H9 (cell line): ENCODE data around the gene GNAI1. TPM values are rescaled to one million over a fixed set of nuclear protein-coding genes. Genes with fewer than 3 reads are reported as not detected.

Experiments used
- DNase-seq: peaks from one replicate; pipeline ENCODE4 v3.0.0-alpha.2; 2017
- H2AFZ ChIP-seq: one replicate; pipeline ENCODE4 v1.6.1; 2013; ENCODE audit warnings: mild to moderate bottlenecking, low read length, control low read depth, moderate library complexity
- H2AK5ac ChIP-seq: 2 replicates; pipeline ENCODE4 v1.6.1; 2013; ENCODE audit warnings: low read length, control low read depth, mixed read lengths; ENCODE audit not compliant: insufficient read length
- H2BK120ac ChIP-seq: one replicate; pipeline ENCODE4 v1.6.1; 2013; ENCODE audit warnings: low read depth, mild to moderate bottlenecking, low read length, control low read depth, inconsistent platforms; ENCODE audit not compliant: poor library complexity, severe bottlenecking
- H2BK12ac ChIP-seq: 2 replicates; pipeline ENCODE4 v1.6.1; 2013; ENCODE audit warnings: low read length, control low read depth, mixed read lengths, low read depth; ENCODE audit not compliant: insufficient read length
- H2BK15ac ChIP-seq: 2 replicates; pipeline ENCODE4 v1.6.1; 2013; ENCODE audit warnings: low read depth, low read length, control low read depth
- H2BK20ac ChIP-seq: one replicate; pipeline ENCODE4 v1.6.1; 2013; ENCODE audit warnings: low read depth, mild to moderate bottlenecking, low read length, control low read depth, inconsistent platforms; ENCODE audit not compliant: poor library complexity, severe bottlenecking
- H2BK5ac ChIP-seq: 2 replicates; pipeline ENCODE4 v1.6.1; 2013; ENCODE audit warnings: low read length, control low read depth, mixed read lengths; ENCODE audit not compliant: insufficient read length
- H3K14ac ChIP-seq: 2 replicates; pipeline ENCODE4 v1.6.1; 2013; ENCODE audit warnings: low read length, control low read depth; ENCODE audit not compliant: insufficient read depth
- H3K18ac ChIP-seq: 2 replicates; pipeline ENCODE4 v1.6.1; 2013; ENCODE audit warnings: low read depth, mild to moderate bottlenecking, mixed read lengths, low read length, control low read depth; ENCODE audit not compliant: insufficient read length
- H3K23ac ChIP-seq: 2 replicates; pipeline ENCODE4 v1.6.1; 2013; ENCODE audit warnings: low read length, control low read depth, mixed read lengths, low read depth; ENCODE audit not compliant: insufficient read length
- H3K23me2 ChIP-seq: 2 replicates; pipeline ENCODE4 v1.6.1; 2013; ENCODE audit warnings: low read depth, mild to moderate bottlenecking, mixed read lengths, low read length, control low read depth; ENCODE audit not compliant: insufficient read length, poor library complexity, severe bottlenecking
- H3K27ac ChIP-seq: 2 replicates; pipeline ENCODE4 v1.5.1; 2013; ENCODE audit warnings: low read length, control low read depth, mixed read lengths, low read depth; ENCODE audit not compliant: insufficient read length
- H3K27me3 ChIP-seq: 2 replicates; pipeline ENCODE4 v1.6.1; 2013; ENCODE audit warnings: low read length, control low read depth, inconsistent platforms; ENCODE audit not compliant: insufficient read depth
- H3K4ac ChIP-seq: 2 replicates; pipeline ENCODE4 v1.6.1; 2013; ENCODE audit warnings: low read depth, mild to moderate bottlenecking, control low read depth, inconsistent platforms, low read length, moderate library complexity
- H3K4me1 ChIP-seq: 2 replicates; pipeline ENCODE4 v1.6.1; 2013; ENCODE audit warnings: low read length, control low read depth, inconsistent platforms; ENCODE audit not compliant: insufficient read depth
- H3K4me2 ChIP-seq: 2 replicates; pipeline ENCODE4 v1.6.1; 2013; ENCODE audit warnings: low read length, control low read depth, mixed read lengths; ENCODE audit not compliant: insufficient read length, insufficient read depth
- H3K56ac ChIP-seq: 2 replicates; pipeline ENCODE4 v1.6.1; 2013; ENCODE audit warnings: low read depth, mild to moderate bottlenecking, mixed read lengths, low read length, control low read depth; ENCODE audit not compliant: insufficient read length
- H3K79me1 ChIP-seq: 2 replicates; pipeline ENCODE4 v1.6.1; 2013; ENCODE audit warnings: low read depth, mild to moderate bottlenecking, moderate library complexity, low read length, control low read depth, inconsistent platforms; ENCODE audit not compliant: insufficient read depth, poor library complexity, severe bottlenecking
- H3K79me2 ChIP-seq: 2 replicates; pipeline ENCODE4 v1.6.1; 2013; ENCODE audit warnings: low read length, control low read depth, inconsistent platforms; ENCODE audit not compliant: insufficient read depth
- H3K9ac ChIP-seq: 2 replicates; pipeline ENCODE4 v1.6.1; 2013; ENCODE audit warnings: low read length, control low read depth, mixed read lengths; ENCODE audit not compliant: insufficient read length; ENCODE audit errors: extremely low read depth
- H3K9me3 ChIP-seq: one replicate; pipeline ENCODE4 v1.6.1; 2013; ENCODE audit warnings: low read depth, low read length, inconsistent platforms; ENCODE audit not compliant: control insufficient read depth
- H3T11ph ChIP-seq: one replicate; pipeline ENCODE4 v1.6.1; 2013; ENCODE audit warnings: mild to moderate bottlenecking, low read length, control low read depth, inconsistent platforms
- H4K20me1 ChIP-seq: one replicate; pipeline ENCODE4 v1.6.1; 2013; ENCODE audit not compliant: control insufficient read depth, insufficient read length, insufficient read depth
- H4K5ac ChIP-seq: 2 replicates; pipeline ENCODE4 v1.6.1; 2013; ENCODE audit warnings: low read depth, mild to moderate bottlenecking, mixed read lengths, low read length, control low read depth; ENCODE audit not compliant: insufficient read length
- H4K8ac ChIP-seq: replicated peaks from 2 replicates; pipeline ENCODE4 v1.6.1; 2013; ENCODE audit warnings: low read length, control low read depth, mixed read lengths, low read depth; ENCODE audit not compliant: insufficient read length
- H4K91ac ChIP-seq: 2 replicates; pipeline ENCODE4 v1.6.1; 2013; ENCODE audit warnings: low read depth, mild to moderate bottlenecking, moderate library complexity, mixed read lengths, low read length, control low read depth; ENCODE audit not compliant: insufficient read length
- H3K27ac Mint-ChIP-seq, 3 experiments: 2 replicates in 2 of 3; 3 replicates in 1 of 3; pipeline ENCODE4 v1.8.0; 2020 to 2021; ENCODE audit warnings: mixed read lengths in 3 of 3, mild to moderate bottlenecking in 1 of 3, moderate library complexity in 1 of 3
- H3K27me3 Mint-ChIP-seq: 2 replicates; pipeline ENCODE4 v1.8.0; 2021; ENCODE audit warnings: low read depth, mild to moderate bottlenecking, moderate library complexity, mixed read lengths
- H3K36me3 Mint-ChIP-seq, 3 experiments: 2 replicates in 2 of 3; 3 replicates in 1 of 3; pipeline ENCODE4 v1.8.0; 2020 to 2021; ENCODE audit warnings: low read depth in 3 of 3, mixed read lengths in 3 of 3; ENCODE audit not compliant: insufficient read depth in 1 of 3
- H3K4me1 Mint-ChIP-seq, 2 experiments: 2 replicates each; pipeline ENCODE4 v1.8.0; 2020; ENCODE audit warnings: mixed read lengths in 2 of 2
- H3K4me3 Mint-ChIP-seq, 2 experiments: 2 replicates in 1 of 2; 3 replicates in 1 of 2; pipeline ENCODE4 v1.8.0; 2020 to 2021; ENCODE audit warnings: mild to moderate bottlenecking in 2 of 2, mixed read lengths in 2 of 2, moderate library complexity in 1 of 2
- H3K9me3 Mint-ChIP-seq, 2 experiments: 2 replicates in 1 of 2; 3 replicates in 1 of 2; pipeline ENCODE4 v1.8.0; 2020; ENCODE audit warnings: mild to moderate bottlenecking in 2 of 2, mixed read lengths in 2 of 2, moderate library complexity in 1 of 2
- WGBS: extraction: QIAGEN DNeasy Blood & Tissue Kit; methylation state at CpG from one replicate; pipeline ENCODE4 v1.1.7; 2013; ENCODE audit warnings: missing lambda C conversion rate, low lambda C conversion rate, mixed read lengths; ENCODE audit not compliant: insufficient read length; ENCODE audit errors: extremely low coverage; 5-methylcytosine and 5-hydroxymethylcytosine counted together
- total RNA-seq: library from RNA; stranded (reverse); gene quantifications from 2 replicates; pipeline ENCODE4 v1.2.1, GENCODE V29; 2021
- TF ChIP-seq, protein P1 (sequence below): fragments of 200-600 bp; sonication (generic); conservative IDR thresholded peaks from 3 replicates; pipeline ENCODE4 v1.8.0; 2021; ENCODE audit warnings: antibody characterized with exemption, mild to moderate bottlenecking

The GNAI1 gene
- total RNA-seq, 1 experiment from 2014 or later: 14.1 TPM

DNA sequence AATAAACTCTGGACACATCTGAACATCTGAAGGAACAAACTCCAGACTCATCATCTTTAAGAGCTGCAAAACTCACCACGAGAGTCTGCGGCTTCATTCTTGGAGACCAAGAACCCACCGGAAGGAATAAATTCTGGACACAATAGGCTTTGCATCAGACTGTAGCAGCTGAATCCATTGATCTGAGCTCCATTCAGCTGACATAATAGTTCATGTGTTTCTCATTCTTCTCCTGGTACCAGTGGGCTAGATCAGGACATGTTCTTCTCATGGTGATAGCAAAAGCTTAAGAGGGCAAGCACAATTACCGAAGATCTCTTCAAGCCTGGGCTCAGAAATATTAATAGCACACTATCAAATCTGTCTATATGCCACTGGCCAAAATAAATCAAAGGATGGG, 20.5 kb upstream of the GNAI1 start:
- Histone ChIP-seq H3K18ac (no peak overlapping the region), H3K27ac (no peak overlapping the region), H2AFZ (no peak overlapping the region), H3K9ac (no peak overlapping the region), H2BK120ac (no peak overlapping the region), H3K9me3 (no peaks in the 10 kb centered on the region), H3K14ac (no peak overlapping the region), H4K5ac (no peak overlapping the region), H2BK12ac (no peak overlapping the region), H3K79me1 (no peaks in the 10 kb centered on the region), H2AK5ac (no peak overlapping the region), H4K20me1 (no peaks in the 10 kb centered on the region), H2BK20ac (no peak overlapping the region), H3K4me2 (no peak overlapping the region), H3T11ph (no peak overlapping the region), H2BK15ac (no peak overlapping the region), H3K4me1 (no peaks in the 10 kb centered on the region), H3K23me2 (no peaks in the 10 kb centered on the region), H3K23ac (no peak overlapping the region), H3K56ac (no peak overlapping the region), H4K91ac (no peak overlapping the region), H3K27me3 (no peaks in the 10 kb centered on the region), H4K8ac (no peak overlapping the region), H3K4ac (no peak overlapping the region), H3K79me2 (no peaks in the 10 kb centered on the region), H2BK5ac (no peak overlapping the region)
- no peak overlapping the region for H3K27ac Mint-ChIP-seq
- peaks cover 3% of the 10 kb centered on the region in 2 experiments; a peak in 3 of 4 replicates for H3K4me1 Mint-ChIP-seq
- no peak overlapping the region for H3K4me3 Mint-ChIP-seq
- TF ChIP-seq, protein P1, sequence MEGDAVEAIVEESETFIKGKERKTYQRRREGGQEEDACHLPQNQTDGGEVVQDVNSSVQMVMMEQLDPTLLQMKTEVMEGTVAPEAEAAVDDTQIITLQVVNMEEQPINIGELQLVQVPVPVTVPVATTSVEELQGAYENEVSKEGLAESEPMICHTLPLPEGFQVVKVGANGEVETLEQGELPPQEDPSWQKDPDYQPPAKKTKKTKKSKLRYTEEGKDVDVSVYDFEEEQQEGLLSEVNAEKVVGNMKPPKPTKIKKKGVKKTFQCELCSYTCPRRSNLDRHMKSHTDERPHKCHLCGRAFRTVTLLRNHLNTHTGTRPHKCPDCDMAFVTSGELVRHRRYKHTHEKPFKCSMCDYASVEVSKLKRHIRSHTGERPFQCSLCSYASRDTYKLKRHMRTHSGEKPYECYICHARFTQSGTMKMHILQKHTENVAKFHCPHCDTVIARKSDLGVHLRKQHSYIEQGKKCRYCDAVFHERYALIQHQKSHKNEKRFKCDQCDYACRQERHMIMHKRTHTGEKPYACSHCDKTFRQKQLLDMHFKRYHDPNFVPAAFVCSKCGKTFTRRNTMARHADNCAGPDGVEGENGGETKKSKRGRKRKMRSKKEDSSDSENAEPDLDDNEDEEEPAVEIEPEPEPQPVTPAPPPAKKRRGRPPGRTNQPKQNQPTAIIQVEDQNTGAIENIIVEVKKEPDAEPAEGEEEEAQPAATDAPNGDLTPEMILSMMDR: no peak
- H3K9me3 Mint-ChIP-seq: no peaks in the 10 kb centered on the region
- no peaks in the 10 kb centered on the region for H3K27me3 Mint-ChIP-seq
- DNase-seq: no peak
- H3K36me3 Mint-ChIP-seq: no peaks in the 10 kb centered on the region
- no CpG with 5 or more reads among the region's 4 CpGs for WGBS
